ENCODE measurements around the gene SPAG6. TPM values are rescaled to one million over a fixed set of nuclear protein-coding genes. Genes with fewer than 3 reads are reported as not detected.
A peak's percentile ranks its signal among the peaks of the same experiment; 100 is the strongest.

SPAG6 gene
- total and polyA plus RNA-seq, 2 of the 8 experiments (the other 6 are each of a cell fraction or from before 2014, with no cell fraction given) = 0.14 TPM; not detected in 1

- Histone ChIP-seq H2BK12ac (ENCODE audit: low read depth, low read length) (no peak overlapping the region), H2AK5ac (ENCODE audit: low read depth, low read length) (no peak overlapping the region), H3K4me3 (ENCODE audit: extremely low read depth in 1 of 4, insufficient read depth in 2 of 4, low read depth in 3 of 4, low read length in 4 of 4) (peak overlapping the region; percentile 35 to 73 (median 68); a peak in 7 of 8 replicates), H3K27me3 (replicated peaks in 1 of 4; ENCODE audit: control insufficient read depth in 3 of 4, extremely low read depth in 1 of 4, insufficient read depth in 3 of 4, low read length in 3 of 4) (peaks cover 16 to 61% (median 37%) of the 10 kb centered on the region in 4 experiments), H3K79me2 (ENCODE audit: control insufficient read depth in 1 of 2, insufficient read depth in 2 of 2, low read length in 2 of 2) (no peaks in the 10 kb centered on the region), H3K14ac (ENCODE audit: insufficient read length) (no peak overlapping the region), H3K23ac (ENCODE audit: insufficient read length) (no peak overlapping the region), H3K4ac (replicated peaks; ENCODE audit: insufficient read length, low read depth, low read length) (no peak overlapping the region), H3K36me3 (ENCODE audit: control insufficient read depth in 2 of 4, insufficient read depth in 4 of 4, low read length in 3 of 4) (no peaks in the 10 kb centered on the region), H3K27ac (ENCODE audit: low read depth, low read length) (no peak overlapping the region), H3K18ac (ENCODE audit: extremely low read depth, low read length) (no peak overlapping the region), H3K23me2 (ENCODE audit: low read depth, low read length) (peaks cover 9% of the 10 kb centered on the region), H4K91ac (replicated peaks; ENCODE audit: insufficient read length, low read length) (no peak overlapping the region), H2BK20ac (ENCODE audit: low read length) (no peak overlapping the region), H4K5ac (ENCODE audit: insufficient read length, low read depth, low read length) (no peak overlapping the region), H3K79me1 (ENCODE audit: low read depth, low read length) (no peaks in the 10 kb centered on the region), H2BK5ac (ENCODE audit: low read depth, low read length) (no peak overlapping the region), H2BK120ac (replicated peaks; ENCODE audit: low read depth, low read length) (no peak overlapping the region), H4K20me1 (replicated peaks in 1 of 2; ENCODE audit: control insufficient read depth in 1 of 2, insufficient read depth in 2 of 2, low read length in 2 of 2) (peaks cover 0 to 3% of the 10 kb centered on the region in 2 experiments), H2AFZ (ENCODE audit: low read length) (0 out of 2 replicates have a peak overlapping the region, but pooled peaks have one; percentile 75), H3K9ac (replicated peaks in 1 of 4; ENCODE audit: extremely low read depth in 1 of 4, low read depth in 3 of 4, low read length in 3 of 4) (no peak overlapping the region), H3K9me3 (ENCODE audit: insufficient read depth in 2 of 2, low read depth in 1 of 2, low read length in 1 of 2) (no peaks in the 10 kb centered on the region), H3K56ac (replicated peaks; ENCODE audit: insufficient read length, low read depth, low read length) (no peak overlapping the region), H4K8ac (ENCODE audit: extremely low read depth, insufficient read depth, low read length) (no peak overlapping the region), H3K4me2 (ENCODE audit: insufficient read depth in 1 of 2, low read depth in 2 of 2, low read length in 2 of 2) (peak overlapping the region; percentile 74 to 95), H3K4me1 (replicated peaks in 1 of 4; ENCODE audit: control insufficient read depth in 3 of 4, insufficient read depth in 4 of 4, low read length in 3 of 4) (peaks cover 0 to 2% (median 0%) of the 10 kb centered on the region in 4 experiments; a peak in 3 of 7 replicates), H2BK15ac (ENCODE audit: low read length) (no peak overlapping the region)
- TF ChIP-seq HDAC2 (IDR thresholded peaks at IDR 0.05; ENCODE audit: borderline replicate concordance in 1 of 2, low read depth in 2 of 2, low read length in 2 of 2) = no peak
- no peak for FAIRE-seq
- DNase-seq (ENCODE audit: low read depth in 1 of 2, low spot score in 2 of 2) = no peak
- ChIA-PET CTCF (ENCODE audit: partially characterized antibody) (interaction anchor here (0.7 kb wide), 2 partner anchors 21 to 54 kb away, joined by 3 to 4 read pairs; no protein-coding TSS in a partner anchor), POLR2A (ENCODE audit: partially characterized antibody) (interaction anchor here (1.5 to 1.8 kb wide), 4 partner anchors 9 to 314 kb away, joined by 4 to 8 read pairs (median 4); partner anchors contain the start of gene DNAJC1)
- 7% methylated on average over 9 of the region's 9 CpGs; no CpG with 5 or more reads in 1 of the 2 experiments for WGBS, 2 experiments (ENCODE audit: extremely low coverage in 1 of 2, insufficient coverage in 1 of 2, insufficient read length in 1 of 2, insufficient replicate concordance in 2 of 2, low coverage in 1 of 2, low lambda C conversion rate in 2 of 2, missing lambda C conversion rate in 1 of 2)
These were observed 28.3 kb upstream of the SPAG6 start for GRCh38 chr10:22317076-22317370.

Data from H1 (cell line).